ENCODE data around the gene TECPR1.
A peak's percentile ranks its signal among the peaks of the same experiment; 100 is the strongest.

The TECPR1 gene

GRCh38 chr7:98285157-98286092, 33.4 kb upstream of the TECPR1 start:
- TF ChIP-seq TAF1 (IDR thresholded peaks at IDR 0.05; ENCODE audit: borderline replicate concordance, insufficient read depth, low read length) (no peak), SIN3A (IDR thresholded peaks at IDR 0.05; ENCODE audit: borderline replicate concordance, insufficient read depth, low read length) (no peak), FOXP2 (optimal IDR thresholded peaks at IDR 0.05; ENCODE audit: borderline replicate concordance, extremely low read depth, extremely low read length, insufficient read depth) (no peak), POLR2AphosphoS5 (IDR thresholded peaks at IDR 0.05; ENCODE audit: low read depth, low read length) (no peak)
- TF ChIP-seq, protein P1, sequence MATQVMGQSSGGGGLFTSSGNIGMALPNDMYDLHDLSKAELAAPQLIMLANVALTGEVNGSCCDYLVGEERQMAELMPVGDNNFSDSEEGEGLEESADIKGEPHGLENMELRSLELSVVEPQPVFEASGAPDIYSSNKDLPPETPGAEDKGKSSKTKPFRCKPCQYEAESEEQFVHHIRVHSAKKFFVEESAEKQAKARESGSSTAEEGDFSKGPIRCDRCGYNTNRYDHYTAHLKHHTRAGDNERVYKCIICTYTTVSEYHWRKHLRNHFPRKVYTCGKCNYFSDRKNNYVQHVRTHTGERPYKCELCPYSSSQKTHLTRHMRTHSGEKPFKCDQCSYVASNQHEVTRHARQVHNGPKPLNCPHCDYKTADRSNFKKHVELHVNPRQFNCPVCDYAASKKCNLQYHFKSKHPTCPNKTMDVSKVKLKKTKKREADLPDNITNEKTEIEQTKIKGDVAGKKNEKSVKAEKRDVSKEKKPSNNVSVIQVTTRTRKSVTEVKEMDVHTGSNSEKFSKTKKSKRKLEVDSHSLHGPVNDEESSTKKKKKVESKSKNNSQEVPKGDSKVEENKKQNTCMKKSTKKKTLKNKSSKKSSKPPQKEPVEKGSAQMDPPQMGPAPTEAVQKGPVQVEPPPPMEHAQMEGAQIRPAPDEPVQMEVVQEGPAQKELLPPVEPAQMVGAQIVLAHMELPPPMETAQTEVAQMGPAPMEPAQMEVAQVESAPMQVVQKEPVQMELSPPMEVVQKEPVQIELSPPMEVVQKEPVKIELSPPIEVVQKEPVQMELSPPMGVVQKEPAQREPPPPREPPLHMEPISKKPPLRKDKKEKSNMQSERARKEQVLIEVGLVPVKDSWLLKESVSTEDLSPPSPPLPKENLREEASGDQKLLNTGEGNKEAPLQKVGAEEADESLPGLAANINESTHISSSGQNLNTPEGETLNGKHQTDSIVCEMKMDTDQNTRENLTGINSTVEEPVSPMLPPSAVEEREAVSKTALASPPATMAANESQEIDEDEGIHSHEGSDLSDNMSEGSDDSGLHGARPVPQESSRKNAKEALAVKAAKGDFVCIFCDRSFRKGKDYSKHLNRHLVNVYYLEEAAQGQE (IDR thresholded peaks at IDR 0.05; ENCODE audit: insufficient read depth in 1 of 2, low read depth in 2 of 2, low read length in 2 of 2) = no peak

GRCh38 chr7:98284335-98285036, 32.5 kb upstream of the TECPR1 start:
- peak; percentile 66; the same call in 1 of the 2 replicates for TF ChIP-seq TAF1 (IDR thresholded peaks at IDR 0.05; ENCODE audit: borderline replicate concordance, insufficient read depth, low read length)
- no peak for TF ChIP-seq SIN3A (IDR thresholded peaks at IDR 0.05; ENCODE audit: borderline replicate concordance, insufficient read depth, low read length)

DNA sequence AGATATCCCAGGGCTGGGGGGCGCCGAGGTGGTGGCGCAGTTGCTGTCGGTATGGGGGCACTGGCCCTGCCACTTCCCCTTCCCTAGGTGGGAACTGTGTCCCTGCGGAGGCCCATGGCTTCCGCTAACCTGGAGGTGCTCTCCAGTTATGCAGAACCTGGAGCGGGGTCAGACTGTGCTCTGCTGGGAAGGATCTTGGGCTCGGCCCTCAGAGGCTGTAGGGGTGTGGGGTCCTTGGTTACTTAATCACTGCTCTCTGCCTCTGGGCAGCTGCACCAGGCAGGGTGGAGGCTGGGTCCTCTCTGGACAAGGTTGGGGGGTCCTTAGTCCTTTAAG, 31.8 kb upstream of the TECPR1 start:
- TF ChIP-seq FOXP2 (optimal IDR thresholded peaks at IDR 0.05; ENCODE audit: borderline replicate concordance, extremely low read depth, extremely low read length, insufficient read depth) = no peak
- TF ChIP-seq TAF1 (IDR thresholded peaks at IDR 0.05; ENCODE audit: borderline replicate concordance, insufficient read depth, low read length) = no peak
- TF ChIP-seq POLR2AphosphoS5 (IDR thresholded peaks at IDR 0.05; ENCODE audit: low read depth, low read length) = no peak
- TF ChIP-seq SIN3A (IDR thresholded peaks at IDR 0.05; ENCODE audit: borderline replicate concordance, insufficient read depth, low read length) = no peak
- TF ChIP-seq, protein P1 (IDR thresholded peaks at IDR 0.05; ENCODE audit: insufficient read depth in 1 of 2, low read depth in 2 of 2, low read length in 2 of 2) = no peak

DNA sequence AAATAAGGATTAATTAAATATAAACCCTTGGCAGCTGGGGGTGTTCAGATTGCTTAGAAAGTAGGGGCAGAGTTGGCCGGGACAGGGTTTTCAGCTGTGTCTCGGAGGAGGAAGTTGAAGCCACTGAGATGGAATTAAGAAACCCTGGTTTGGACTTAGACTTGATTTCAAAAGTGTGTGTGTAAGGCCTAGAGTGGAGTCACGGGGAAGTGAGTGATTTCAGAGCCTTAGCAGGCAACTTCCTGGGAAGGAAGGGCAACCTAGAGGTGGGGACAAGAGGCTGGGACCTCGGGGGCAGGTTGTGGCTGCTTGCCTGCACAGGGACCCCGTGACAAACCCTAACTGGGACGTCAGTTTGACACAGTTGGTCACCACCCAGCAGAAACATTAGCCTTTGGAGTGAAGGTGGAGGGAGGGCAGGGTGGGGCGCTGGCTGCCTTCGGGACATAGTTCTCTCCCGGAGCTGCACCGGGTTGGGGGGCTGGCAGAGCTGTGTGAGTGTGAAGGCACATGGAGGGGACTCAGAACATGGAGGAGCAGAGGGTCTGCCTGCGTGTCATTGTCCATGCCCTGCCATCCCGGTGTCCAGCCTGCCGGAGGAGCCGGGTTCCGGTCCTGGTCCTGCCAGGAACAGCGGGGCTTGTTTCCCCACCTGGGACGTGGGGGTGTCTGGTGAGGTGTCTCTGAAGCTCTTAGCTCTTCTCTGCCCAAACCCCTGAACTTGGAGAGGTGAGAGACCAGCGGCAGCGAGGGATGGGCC, 31.3 kb upstream of the TECPR1 start:
- TF ChIP-seq FOXP2 (optimal IDR thresholded peaks at IDR 0.05; ENCODE audit: borderline replicate concordance, extremely low read depth, extremely low read length, insufficient read depth) (no peak), TAF1 (IDR thresholded peaks at IDR 0.05; ENCODE audit: borderline replicate concordance, insufficient read depth, low read length) (no peak), SIN3A (IDR thresholded peaks at IDR 0.05; ENCODE audit: borderline replicate concordance, insufficient read depth, low read length) (no peak), POLR2AphosphoS5 (IDR thresholded peaks at IDR 0.05; ENCODE audit: low read depth, low read length) (no peak; the same call in 1 of the 2 replicates)
- TF ChIP-seq, protein P1 (IDR thresholded peaks at IDR 0.05; ENCODE audit: insufficient read depth in 1 of 2, low read depth in 2 of 2, low read length in 2 of 2) = no peak

DNA sequence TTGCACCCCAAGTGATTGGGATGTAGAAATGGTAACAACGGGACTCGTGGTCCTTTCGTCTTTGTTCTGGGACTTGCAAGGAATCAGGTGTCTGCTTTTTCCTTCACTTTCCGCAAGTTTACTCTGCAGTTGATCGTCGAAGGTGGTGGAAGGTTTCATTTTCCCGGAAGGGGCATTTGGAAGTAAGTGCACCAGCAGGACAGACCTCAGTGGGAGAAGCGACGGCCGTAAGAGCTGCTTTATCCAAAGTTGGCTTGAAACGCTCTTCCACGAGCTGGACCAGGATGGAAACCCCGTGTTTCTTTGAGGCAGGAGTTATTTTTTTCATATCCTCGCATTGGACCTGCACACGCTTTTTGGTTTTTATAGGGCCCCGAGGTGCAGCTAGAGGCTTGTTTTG, 30.7 kb upstream of the TECPR1 start:
- no peak for TF ChIP-seq POLR2AphosphoS5 (IDR thresholded peaks at IDR 0.05; ENCODE audit: low read depth, low read length)
- TF ChIP-seq TAF1 (IDR thresholded peaks at IDR 0.05; ENCODE audit: borderline replicate concordance, insufficient read depth, low read length) = no peak
- TF ChIP-seq, protein P1 (IDR thresholded peaks at IDR 0.05; ENCODE audit: insufficient read depth in 1 of 2, low read depth in 2 of 2, low read length in 2 of 2) = no peak
- TF ChIP-seq SIN3A (IDR thresholded peaks at IDR 0.05; ENCODE audit: borderline replicate concordance, insufficient read depth, low read length) = no peak
- TF ChIP-seq FOXP2 (optimal IDR thresholded peaks at IDR 0.05; ENCODE audit: borderline replicate concordance, extremely low read depth, extremely low read length, insufficient read depth) = no peak

All from PFSK-1 (cell line).